HepG2 (cell line): Measurements from ENCODE around the gene SIRT7. TPM values are rescaled to one million over a fixed set of nuclear protein-coding genes. Genes with fewer than 3 reads are reported as not detected.
A peak's percentile ranks its signal among the peaks of the same experiment; 100 is the strongest.

Source experiments
- FOSL2 ChIP-seq: sonication (generic); formaldehyde crosslinking; IDR thresholded peaks from 2 replicates; pipeline ENCODE4 v1.4.0; 2020; ENCODE audit warnings: missing genetic modification reagents
- FOXA3 ChIP-seq: IDR thresholded peaks from 2 replicates; pipeline ENCODE4 v1.6.1; 2016; ENCODE audit warnings: missing genetic modification reagents, missing compliant biosample characterization
- HMG20B ChIP-seq: conservative IDR thresholded peaks from 2 replicates; pipeline ENCODE4 v1.6.1; 2016; ENCODE audit warnings: missing genetic modification reagents, missing compliant biosample characterization
- MBD4 ChIP-seq: IDR thresholded peaks from 2 replicates; pipeline ENCODE4 v1.6.1; 2012; ENCODE audit warnings: low read length, inconsistent platforms, borderline replicate concordance
- NFAT5 ChIP-seq: sonication (generic); formaldehyde crosslinking; IDR thresholded peaks from 2 replicates; pipeline ENCODE4 v1.4.0; 2020; ENCODE audit warnings: missing genetic modification reagents
- NFKBIZ ChIP-seq: IDR thresholded peaks from 2 replicates; pipeline ENCODE4 v1.6.1; 2018; ENCODE audit warnings: missing genetic modification reagents, missing compliant biosample characterization
- NFYC ChIP-seq: IDR thresholded peaks from 2 replicates; pipeline ENCODE4 v1.6.1; 2016; ENCODE audit warnings: missing genetic modification reagents, missing compliant biosample characterization
- ZBTB7B ChIP-seq: sonication (generic); formaldehyde crosslinking; IDR thresholded peaks from 2 replicates; pipeline ENCODE4 v1.4.0; 2020; ENCODE audit warnings: missing genetic modification reagents
- ZNF101 ChIP-seq: sonication (generic); formaldehyde crosslinking; IDR thresholded peaks from 2 replicates; pipeline ENCODE4 v1.4.0; 2020; ENCODE audit warnings: mild to moderate bottlenecking, low read depth, missing genetic modification reagents, borderline replicate concordance
- ZNF274 ChIP-seq: sonication (generic); formaldehyde crosslinking; IDR thresholded peaks from 2 replicates; pipeline ENCODE4 v1.5.1; 2020; ENCODE audit warnings: mild to moderate bottlenecking, missing genetic modification reagents
- ZNF598 ChIP-seq: sonication (generic); formaldehyde crosslinking; IDR thresholded peaks from 2 replicates; pipeline ENCODE4 v1.5.1; 2020; ENCODE audit warnings: mild to moderate bottlenecking, missing genetic modification reagents, borderline replicate concordance
- polyA plus RNA-seq, 8 experiments: library from polyadenylated mRNA; depleted of rRNA in 3 of 8; stranded (reverse) in 7 of 8; unstranded in 1 of 8; fragments of >200 nt; fragmentation: Illumina TruSeq in 4 of 8; extraction: Trizol in 4 of 8; gene quantifications; 2 replicates each; pipeline versions ENCODE4 v1.2.1 to v1.2.3, GENCODE V29; 2011 to 2016; ENCODE audit warnings: low read depth in 4 of 8, missing spikeins in 1 of 8, mixed read lengths in 1 of 8; ENCODE audit not compliant: insufficient read depth in 1 of 8
- total RNA-seq, 5 experiments: library from RNA; depleted of rRNA; stranded (reverse); fragments of >200 nt; fragmentation: Illumina TruSeq; extraction: Trizol; gene quantifications; 2 replicates each; pipeline ENCODE4 v1.2.3, GENCODE V29; 2016; ENCODE audit warnings: low read depth in 1 of 5
- TF ChIP-seq, protein P1 (sequence below): sonication (generic); formaldehyde crosslinking; IDR thresholded peaks from 2 replicates; pipeline ENCODE4 v1.8.0; 2022; ENCODE audit warnings: missing genetic modification reagents, mild to moderate bottlenecking, inconsistent platforms, borderline replicate concordance
- TF ChIP-seq, protein P2 (sequence below): sonication (generic); formaldehyde crosslinking; IDR thresholded peaks from 2 replicates; pipeline ENCODE4 v1.4.0; 2020; ENCODE audit warnings: mild to moderate bottlenecking, missing genetic modification reagents

SIRT7 gene
- total and polyA plus RNA-seq, 2 of the 13 experiments (the other 11 are each of a cell fraction or from before 2014, with no cell fraction given) = 8.3 to 24.8 TPM

GRCh38 chr17:81966343-81967243 lies 48.6 kb upstream of the SIRT7 start (continued):
- TF ChIP-seq, protein P1, sequence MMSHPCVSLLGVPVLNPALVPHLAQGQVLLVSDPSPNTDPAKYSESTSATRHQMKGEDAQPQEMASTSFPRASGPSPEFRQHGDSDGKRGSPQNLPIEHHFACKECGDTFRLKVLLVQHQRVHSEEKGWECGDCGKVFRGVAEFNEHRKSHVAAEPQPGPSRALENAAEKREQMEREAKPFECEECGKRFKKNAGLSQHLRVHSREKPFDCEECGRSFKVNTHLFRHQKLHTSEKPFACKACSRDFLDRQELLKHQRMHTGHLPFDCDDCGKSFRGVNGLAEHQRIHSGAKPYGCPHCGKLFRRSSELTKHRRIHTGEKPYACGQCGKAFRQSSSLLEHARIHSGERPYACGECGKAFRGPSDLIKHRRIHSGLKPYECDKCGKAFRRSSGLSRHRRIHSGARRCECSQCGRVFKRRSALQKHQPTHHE (CRISPR knock-in tag) = peak; percentile 34; the same call in 1 of the 2 replicates
- TF ChIP-seq FOXA3 (CRISPR knock-in tag) (peak; percentile 84; the same call in 1 of the 2 replicates), HMG20B (CRISPR knock-in tag) (peak; percentile 87; the same call in 1 of the 2 replicates), NFAT5 (peak; percentile 9; the same call in 1 of the 2 replicates), NFYC (CRISPR knock-in tag) (peak; percentile 53), MBD4 (no peak), FOSL2 (CRISPR knock-in tag) (peak; percentile 69), NFKBIZ (CRISPR knock-in tag) (0 out of 2 replicates have a peak, but pooled peaks have one; percentile 56), ZNF598 (CRISPR knock-in tag) (no peak), ZNF101 (CRISPR knock-in tag) (no peak), ZBTB7B (peak; percentile 96), ZNF274 (CRISPR knock-in tag) (peak; percentile 69)
- TF ChIP-seq, protein P2, sequence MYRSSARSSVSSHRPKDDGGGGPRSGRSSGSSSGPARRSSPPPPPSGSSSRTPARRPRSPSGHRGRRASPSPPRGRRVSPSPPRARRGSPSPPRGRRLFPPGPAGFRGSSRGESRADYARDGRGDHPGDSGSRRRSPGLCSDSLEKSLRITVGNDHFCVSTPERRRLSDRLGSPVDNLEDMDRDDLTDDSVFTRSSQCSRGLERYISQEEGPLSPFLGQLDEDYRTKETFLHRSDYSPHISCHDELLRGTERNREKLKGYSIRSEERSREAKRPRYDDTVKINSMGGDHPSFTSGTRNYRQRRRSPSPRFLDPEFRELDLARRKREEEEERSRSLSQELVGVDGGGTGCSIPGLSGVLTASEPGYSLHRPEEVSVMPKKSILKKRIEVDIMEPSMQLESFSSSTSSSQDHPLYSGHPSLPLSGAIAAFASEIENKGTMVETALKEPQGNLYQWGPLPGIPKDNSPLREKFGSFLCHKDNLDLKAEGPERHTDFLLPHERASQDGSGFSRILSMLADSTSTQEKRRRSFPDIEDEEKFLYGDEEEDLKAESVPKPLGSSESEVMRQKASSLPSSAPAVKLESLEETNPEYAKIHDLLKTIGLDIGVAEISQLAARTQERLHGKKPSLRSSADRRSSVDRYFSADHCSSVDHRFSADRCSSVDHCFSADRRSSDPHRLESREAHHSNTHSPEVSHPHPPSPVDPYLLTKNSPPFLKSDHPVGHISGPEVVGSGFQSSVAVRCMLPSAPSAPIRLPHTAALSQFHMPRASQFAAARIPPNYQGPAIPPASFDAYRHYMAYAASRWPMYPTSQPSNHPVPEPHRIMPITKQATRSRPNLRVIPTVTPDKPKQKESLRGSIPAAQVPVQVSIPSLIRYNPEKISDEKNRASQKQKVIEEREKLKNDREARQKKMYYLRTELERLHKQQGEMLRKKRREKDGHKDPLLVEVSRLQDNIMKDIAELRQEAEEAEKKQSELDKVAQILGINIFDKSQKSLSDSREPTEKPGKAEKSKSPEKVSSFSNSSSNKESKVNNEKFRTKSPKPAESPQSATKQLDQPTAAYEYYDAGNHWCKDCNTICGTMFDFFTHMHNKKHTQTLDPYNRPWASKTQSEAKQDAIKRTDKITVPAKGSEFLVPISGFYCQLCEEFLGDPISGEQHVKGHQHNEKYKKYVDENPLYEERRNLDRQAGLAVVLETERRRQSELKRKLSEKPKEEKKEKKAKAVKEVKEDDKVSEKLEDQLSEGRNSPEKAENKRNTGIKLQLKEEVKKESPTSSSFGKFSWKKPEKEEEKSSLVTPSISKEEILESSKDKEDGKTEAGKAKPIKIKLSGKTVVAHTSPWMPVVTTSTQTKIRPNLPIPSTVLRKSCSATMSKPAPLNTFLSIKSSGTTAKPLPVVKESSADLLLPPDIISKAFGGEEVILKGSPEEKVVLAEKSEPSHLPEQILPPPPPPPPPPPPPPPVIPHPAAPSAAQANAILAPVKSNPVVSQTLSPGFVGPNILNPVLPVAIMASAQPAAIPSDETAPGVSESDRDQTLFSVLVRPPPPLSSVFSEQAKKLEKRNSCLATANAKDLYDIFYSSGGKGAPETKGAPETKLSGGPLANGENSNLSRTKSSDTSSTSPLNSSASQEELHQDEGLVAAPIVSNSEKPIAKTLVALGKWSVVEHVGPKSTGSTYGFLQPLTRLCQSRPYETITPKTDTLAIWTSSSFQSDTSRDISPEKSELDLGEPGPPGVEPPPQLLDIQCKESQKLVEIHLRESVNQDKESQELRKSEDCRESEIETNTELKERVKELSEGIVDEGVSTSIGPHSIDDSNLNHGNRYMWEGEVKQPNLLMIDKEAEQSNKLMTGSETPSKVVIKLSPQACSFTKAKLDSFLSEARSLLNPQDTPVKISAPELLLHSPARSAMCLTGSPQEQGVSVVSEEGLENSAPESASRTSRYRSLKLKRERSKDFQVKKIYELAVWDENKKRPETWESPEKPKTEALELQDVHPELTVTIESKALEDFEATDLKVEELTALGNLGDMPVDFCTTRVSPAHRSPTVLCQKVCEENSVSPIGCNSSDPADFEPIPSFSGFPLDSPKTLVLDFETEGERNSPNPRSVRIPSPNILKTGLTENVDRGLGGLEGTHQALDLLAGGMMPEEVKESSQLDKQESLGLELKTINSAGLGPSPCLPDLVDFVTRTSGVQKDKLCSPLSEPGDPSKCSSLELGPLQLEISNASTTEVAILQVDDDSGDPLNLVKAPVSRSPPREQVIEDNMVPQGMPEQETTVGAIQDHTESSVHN (CRISPR knock-in tag) = peak; percentile 92; the same call in 1 of the 2 replicates
